Sigmoid colon (tissue), 7 donors: ENCODE measurements around the gene TGFB3. TPM values are rescaled to one million over a fixed set of nuclear protein-coding genes. Genes with fewer than 3 reads are reported as not detected.

Source experiments
- DNase-seq: peaks from one replicate; pipeline ENCODE4 v3.0.0-alpha.2; 2019
- H3K27ac ChIP-seq, 4 donors: fragments of 200-600 bp; sonication (generic); one replicate each; pipeline ENCODE4 v1.5.1; 2016 to 2019; ENCODE audit warnings: mild to moderate bottlenecking in 1 of 4
- H3K27me3 ChIP-seq, 3 donors: fragments of 200-600 bp; sonication (generic); one replicate each; pipeline ENCODE4 v1.5.1; 2019; ENCODE audit warnings: mild to moderate bottlenecking in 1 of 3
- H3K36me3 ChIP-seq, 4 donors: fragments of 200-600 bp; sonication (generic); one replicate each; pipeline ENCODE4 v1.5.1; 2016 to 2019
- H3K4me1 ChIP-seq, 4 donors: fragments of 200-600 bp; sonication (generic); one replicate each; pipeline ENCODE4 v1.5.1; 2017 to 2019
- H3K4me3 ChIP-seq, 4 donors: fragments of 200-600 bp; sonication (generic); one replicate each; pipeline ENCODE4 v1.5.1; 2017 to 2019; ENCODE audit warnings: mild to moderate bottlenecking in 2 of 4, moderate library complexity in 1 of 4
- H3K9me3 ChIP-seq, 4 donors: fragments of 200-600 bp in 3 of 4; sonication (generic) in 3 of 4; one replicate each; pipeline versions ENCODE4 v1.5.1 to v1.6.1; 2013 to 2019
- CTCF ChIP-seq, 4 experiments: fragments of 450-650 bp in 3 of 4; fragments of 200-600 bp in 1 of 4; IDR thresholded peaks; one replicate each; pipeline ENCODE4 v1.5.1; 2016 to 2019; ENCODE audit warnings: antibody characterized with exemption in 4 of 4, mild to moderate bottlenecking in 3 of 4, moderate library complexity in 2 of 4
- EP300 ChIP-seq, 4 donors: sonication (generic); formaldehyde crosslinking; IDR thresholded peaks; one replicate each; pipeline ENCODE4 v1.6.1; 2017; ENCODE audit warnings: antibody characterized with exemption in 4 of 4
- POLR2A ChIP-seq, 2 donors: fragments of 450-650 bp; IDR thresholded peaks; one replicate each; pipeline ENCODE4 v1.6.1; 2016; ENCODE audit warnings: antibody characterized with exemption in 2 of 2, mild to moderate bottlenecking in 2 of 2, moderate library complexity in 2 of 2
- POLR2AphosphoS5 ChIP-seq, 4 donors: sonication (generic); formaldehyde crosslinking; IDR thresholded peaks; one replicate each; pipeline ENCODE4 v1.6.1; 2017; ENCODE audit warnings: antibody characterized with exemption in 4 of 4
- WGBS, 2 donors: extraction: QIAGEN DNeasy Blood & Tissue Kit; methylation state at CpG; one replicate each; pipeline ENCODE4 v1.1.7; 2013; 5-methylcytosine and 5-hydroxymethylcytosine counted together
- intact Hi-C: fragments of 100-400 bp; cut with DNase I; formaldehyde crosslinking; loops from one replicate; pipeline ENCODE4 v1.15.1; 2023
- polyA plus RNA-seq, 3 donors: library from polyadenylated mRNA; stranded (reverse); fragments of 200-250 nt; gene quantifications; one replicate each; pipeline ENCODE4 v1.2.3, GENCODE V29; 2013
- total RNA-seq, 4 donors: library from RNA; depleted of rRNA; stranded (reverse); fragments of >200 nt; gene quantifications; one replicate each; pipeline ENCODE4 v1.1.0, GENCODE V29; 2016
- donor health status: healthy with polysubstance abuse.
- donor health status: Bipolar disorder and iron deficiency.
- donor health status: healthy.

Gene TGFB3
- total and polyA plus RNA-seq, 7 donors, result 2.3 to 44.0 (median 7.8) TPM

GRCh38 chr14:75999511-76000190, 17.9 kb upstream of the TGFB3 start:
- intact Hi-C loops, result no loop called here
- H3K36me3 ChIP-seq, result peaks cover 8 to 60% (median 30%) of the 10 kb centered on the region in 4 donors
- WGBS, 2 donors, result 91 to 93% methylated on average over 6 of the region's 6 CpGs
- H3K27me3 ChIP-seq, result no peaks in the 10 kb centered on the region
- no peak for DNase-seq
- H3K27ac ChIP-seq, result no peak overlapping the region
- H3K4me1 ChIP-seq, result peaks cover 0 to 21% (median 17%) of the 10 kb centered on the region in 4 donors
- no peak overlapping the region for H3K4me3 ChIP-seq
- H3K9me3 ChIP-seq, result no peaks in the 10 kb centered on the region
- no peak for TF ChIP-seq CTCF (IDR thresholded peaks at IDR 0.05)

GRCh38 chr14:75996488-75996887, 14.7 kb upstream of the TGFB3 start:
- intact Hi-C loops, result no loop called here
- WGBS, 2 donors, result 47 to 68% methylated on average over 1 of the region's 1 CpG
- peaks cover 5 to 40% (median 14%) of the 10 kb centered on the region in 4 donors for H3K36me3 ChIP-seq
- H3K9me3 ChIP-seq, result no peaks in the 10 kb centered on the region
- no peaks in the 10 kb centered on the region for H3K27me3 ChIP-seq
- peaks cover 0 to 45% (median 34%) of the 10 kb centered on the region in 4 donors for H3K4me1 ChIP-seq
- TF ChIP-seq CTCF (IDR thresholded peaks at IDR 0.05) (no peak), POLR2A (IDR thresholded peaks at IDR 0.05) (no peak), POLR2AphosphoS5 (IDR thresholded peaks at IDR 0.05) (no peak), EP300 (IDR thresholded peaks at IDR 0.05) (no peak)
- peak overlapping the region in 3 of 4 donors; percentile 83 to 99 (median 85) for H3K27ac ChIP-seq
- H3K4me3 ChIP-seq, result no peak overlapping the region
- no peak for DNase-seq

GRCh38 chr14:75995372-75996041, 13.7 kb upstream of the TGFB3 start:
- DNase-seq, result peak; percentile 86
- no peak for TF ChIP-seq POLR2A (IDR thresholded peaks at IDR 0.05)
- peak in 1 of 4 donors; percentile 21 for TF ChIP-seq EP300 (IDR thresholded peaks at IDR 0.05)
- peak in 3 of 4 donors; percentile 51 to 53 (median 52) for TF ChIP-seq POLR2AphosphoS5 (IDR thresholded peaks at IDR 0.05)
- TF ChIP-seq CTCF (IDR thresholded peaks at IDR 0.05), result no peak
- Histone ChIP-seq H3K27ac (peak overlapping the region; percentile 73 to 99 (median 84)), H3K36me3 (peaks cover under 1 to 33% (median 8%) of the 10 kb centered on the region in 4 donors), H3K9me3 (no peaks in the 10 kb centered on the region), H3K27me3 (no peaks in the 10 kb centered on the region), H3K4me1 (peaks cover 0 to 47% (median 37%) of the 10 kb centered on the region in 4 donors), H3K4me3 (peak overlapping the region in 3 of 4 donors; percentile 3 to 21 (median 14))
- 80 to 88% methylated on average over 17 of the region's 17 CpGs for WGBS, 2 donors
- intact Hi-C loops, result no loop called here

- Histone ChIP-seq H3K9me3 (no peaks in the 10 kb centered on the region), H3K27me3 (no peaks in the 10 kb centered on the region), H3K27ac (peak overlapping the region; percentile 14 to 99 (median 84)), H3K36me3 (peaks cover 0 to 35% (median 3%) of the 10 kb centered on the region in 4 donors), H3K4me1 (peaks cover 0 to 52% (median 37%) of the 10 kb centered on the region in 4 donors), H3K4me3 (no peak overlapping the region)
- intact Hi-C loops, result no loop called here
- TF ChIP-seq EP300 (IDR thresholded peaks at IDR 0.05) (no peak), CTCF (IDR thresholded peaks at IDR 0.05) (no peak), POLR2AphosphoS5 (IDR thresholded peaks at IDR 0.05) (no peak), POLR2A (IDR thresholded peaks at IDR 0.05) (no peak)
- no peak for DNase-seq
- WGBS, 2 donors, result 23 to 70% methylated on average over 1 of the region's 1 CpG
Measured at GRCh38 chr14:75993567-75994041, 11.8 kb upstream of the TGFB3 start.
